HG03457 (cell line): ENCODE measurements around the gene FASN.

Experiments
- ATAC-seq: cut with Tn5 transposase; IDR thresholded peaks from one replicate; pipeline ENCODE4 v1.9.1; 2021; ENCODE audit warnings: moderate number of reproducible peaks; ENCODE audit not compliant: unreplicated experiment

FASN gene

GRCh38 chr17:82030470-82031302 lies 67.3 kb downstream of the FASN start:
- ATAC-seq = no peak

GRCh38 chr17:82029990-82030469 lies 68.0 kb downstream of the FASN start:
- ATAC-seq = no peak

GRCh38 chr17:82029391-82029790 lies 68.6 kb downstream of the FASN start:
- no peak for ATAC-seq

- ATAC-seq = no peak
These were observed 69.1 kb downstream of the FASN start for GRCh38 chr17:82028966-82029365.
